ENCODE results near the gene CEP152. TPM values are rescaled to one million over a fixed set of nuclear protein-coding genes. Genes with fewer than 3 reads are reported as not detected.
A peak's percentile ranks its signal among the peaks of the same experiment; 100 is the strongest.
"Not testable (repeated sequence)": the region's sequence is repeated elsewhere in the genome, so short reads cannot be mapped to it uniquely, and the experiment has no call there.

The CEP152 gene
- total and polyA plus RNA-seq, 2 experiments from 2014 or later = 2.7 to 5.6 TPM

DNA sequence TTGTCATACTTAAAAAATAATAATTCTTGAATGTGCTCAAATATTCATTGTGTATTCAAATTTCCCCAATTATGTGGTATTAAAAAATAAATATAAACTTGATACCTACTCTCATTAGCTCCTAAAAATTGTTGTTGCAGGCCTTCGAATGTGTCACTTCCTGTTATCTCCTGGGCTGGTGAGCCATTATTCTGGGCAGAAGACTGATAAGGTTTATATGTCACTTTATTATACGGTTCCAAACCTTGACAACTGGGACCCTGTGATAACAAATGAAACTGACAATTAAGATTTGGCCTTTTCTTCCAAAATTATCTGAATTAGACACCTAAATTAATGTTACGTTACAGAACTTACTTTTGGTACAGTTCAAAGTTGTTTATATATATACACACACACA, 15.0 kb downstream of the CEP152 start:
- H3K4me1 ChIP-seq (ENCODE audit: low read depth) = no peaks in the 10 kb centered on the region
- H3K4me3 ChIP-seq = no peak overlapping the region
- TF ChIP-seq, protein P1, sequence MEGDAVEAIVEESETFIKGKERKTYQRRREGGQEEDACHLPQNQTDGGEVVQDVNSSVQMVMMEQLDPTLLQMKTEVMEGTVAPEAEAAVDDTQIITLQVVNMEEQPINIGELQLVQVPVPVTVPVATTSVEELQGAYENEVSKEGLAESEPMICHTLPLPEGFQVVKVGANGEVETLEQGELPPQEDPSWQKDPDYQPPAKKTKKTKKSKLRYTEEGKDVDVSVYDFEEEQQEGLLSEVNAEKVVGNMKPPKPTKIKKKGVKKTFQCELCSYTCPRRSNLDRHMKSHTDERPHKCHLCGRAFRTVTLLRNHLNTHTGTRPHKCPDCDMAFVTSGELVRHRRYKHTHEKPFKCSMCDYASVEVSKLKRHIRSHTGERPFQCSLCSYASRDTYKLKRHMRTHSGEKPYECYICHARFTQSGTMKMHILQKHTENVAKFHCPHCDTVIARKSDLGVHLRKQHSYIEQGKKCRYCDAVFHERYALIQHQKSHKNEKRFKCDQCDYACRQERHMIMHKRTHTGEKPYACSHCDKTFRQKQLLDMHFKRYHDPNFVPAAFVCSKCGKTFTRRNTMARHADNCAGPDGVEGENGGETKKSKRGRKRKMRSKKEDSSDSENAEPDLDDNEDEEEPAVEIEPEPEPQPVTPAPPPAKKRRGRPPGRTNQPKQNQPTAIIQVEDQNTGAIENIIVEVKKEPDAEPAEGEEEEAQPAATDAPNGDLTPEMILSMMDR (IDR thresholded peaks at IDR 0.05; ENCODE audit: low read depth, low read length) = no peak
- H3K27me3 ChIP-seq = no peaks in the 10 kb centered on the region
- no peaks in the 10 kb centered on the region for H3K9me3 ChIP-seq (ENCODE audit: low read depth)
- DNase-seq (ENCODE audit: low read depth in 1 of 2, low spot score in 1 of 2) = no peak
- H3K27ac ChIP-seq = no peak overlapping the region
- H3K36me3 ChIP-seq = no peaks in the 10 kb centered on the region

DNA sequence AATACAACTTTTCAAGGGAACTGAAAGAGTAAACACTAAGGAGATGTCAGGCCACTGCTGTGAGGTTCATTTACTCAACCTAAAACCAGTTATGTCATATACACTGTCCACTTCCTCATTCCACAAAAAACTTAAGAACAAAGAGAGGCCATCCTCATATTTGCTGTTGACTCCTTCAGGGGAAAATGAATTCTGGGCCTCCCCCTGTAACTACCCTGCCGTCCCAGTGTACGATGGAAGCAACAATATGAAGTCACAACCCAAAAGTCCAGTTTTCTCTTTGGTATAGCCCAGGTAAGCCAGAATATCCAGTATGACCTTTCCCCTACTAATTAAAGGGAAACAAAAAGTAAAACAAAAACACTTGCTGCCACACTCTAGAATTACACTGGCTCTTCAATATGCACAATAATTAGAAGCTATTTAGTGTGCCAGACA, 16.2 kb downstream of the CEP152 start:
- Histone ChIP-seq H3K27me3 (no peaks in the 10 kb centered on the region), H3K4me3 (no peak overlapping the region), H3K36me3 (no peaks in the 10 kb centered on the region), H3K9me3 (ENCODE audit: low read depth) (no peaks in the 10 kb centered on the region), H3K4me1 (ENCODE audit: low read depth) (no peaks in the 10 kb centered on the region), H3K27ac (no peak overlapping the region)
- TF ChIP-seq, protein P1 (IDR thresholded peaks at IDR 0.05; ENCODE audit: low read depth, low read length) = no peak
- DNase-seq (ENCODE audit: low read depth in 1 of 2, low spot score in 1 of 2) = peak in 1 of 2 donors; percentile 47

DNA sequence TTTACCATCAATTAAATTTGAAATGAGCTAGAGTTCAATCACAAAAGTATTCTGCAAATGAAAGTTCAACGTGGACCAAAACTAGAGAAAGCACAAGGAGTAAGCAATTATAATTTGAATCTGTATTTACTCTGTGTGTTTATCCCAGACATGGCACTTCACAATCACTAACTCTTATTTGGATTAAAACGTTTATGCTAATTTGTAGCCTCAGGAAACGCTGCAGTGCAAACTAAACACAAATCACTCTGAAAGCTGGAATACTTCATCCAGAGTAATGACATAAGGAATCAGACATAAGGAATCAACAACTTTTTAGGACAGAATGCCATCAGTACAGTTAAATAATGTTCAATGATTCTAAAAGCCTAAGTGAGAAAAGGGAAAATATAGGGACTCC, 18.5 kb downstream of the CEP152 start:
- H3K4me1 ChIP-seq (ENCODE audit: low read depth) = no peaks in the 10 kb centered on the region
- TF ChIP-seq, protein P1 (IDR thresholded peaks at IDR 0.05; ENCODE audit: low read depth, low read length) = no peak
- H3K27me3 ChIP-seq = no peaks in the 10 kb centered on the region
- H3K36me3 ChIP-seq = no peaks in the 10 kb centered on the region
- no peaks in the 10 kb centered on the region for H3K9me3 ChIP-seq (ENCODE audit: low read depth)
- H3K27ac ChIP-seq = no peak overlapping the region
- no peak for DNase-seq (ENCODE audit: low read depth in 1 of 2, low spot score in 1 of 2)
- H3K4me3 ChIP-seq = no peak overlapping the region

DNA sequence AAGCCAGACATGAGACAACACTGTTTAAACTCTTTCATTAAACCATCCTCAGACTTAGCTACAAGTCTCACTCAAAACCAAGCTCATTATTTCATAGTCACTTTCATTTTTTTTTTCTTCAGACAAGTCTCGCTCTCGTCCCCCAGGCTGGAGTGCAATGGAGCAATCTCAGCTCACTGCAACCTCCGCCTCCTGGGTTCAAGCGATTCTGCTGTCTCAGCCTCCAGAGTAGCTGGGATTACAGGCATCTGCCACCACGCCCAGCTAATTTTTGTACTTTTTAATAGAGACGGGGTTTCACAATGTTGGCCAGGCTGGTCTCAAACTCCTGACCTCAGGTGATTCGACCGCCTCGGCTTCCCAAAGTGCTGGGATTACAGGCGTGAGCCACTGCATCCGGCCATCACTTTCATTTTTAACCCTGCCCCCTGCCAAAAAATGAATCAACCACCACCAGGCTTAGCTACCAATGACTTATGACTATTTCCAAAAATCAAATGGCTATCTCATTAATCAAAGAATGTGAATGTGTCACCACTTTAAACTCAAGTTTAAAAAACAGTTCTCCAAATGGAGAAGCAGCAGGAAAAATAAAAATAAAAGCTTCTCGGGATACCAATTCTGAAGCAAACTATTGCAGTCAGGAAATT, 20.3 kb downstream of the CEP152 start:
- not testable (repeated sequence) for H3K4me1 ChIP-seq (ENCODE audit: low read depth); H3K36me3 ChIP-seq

DNA sequence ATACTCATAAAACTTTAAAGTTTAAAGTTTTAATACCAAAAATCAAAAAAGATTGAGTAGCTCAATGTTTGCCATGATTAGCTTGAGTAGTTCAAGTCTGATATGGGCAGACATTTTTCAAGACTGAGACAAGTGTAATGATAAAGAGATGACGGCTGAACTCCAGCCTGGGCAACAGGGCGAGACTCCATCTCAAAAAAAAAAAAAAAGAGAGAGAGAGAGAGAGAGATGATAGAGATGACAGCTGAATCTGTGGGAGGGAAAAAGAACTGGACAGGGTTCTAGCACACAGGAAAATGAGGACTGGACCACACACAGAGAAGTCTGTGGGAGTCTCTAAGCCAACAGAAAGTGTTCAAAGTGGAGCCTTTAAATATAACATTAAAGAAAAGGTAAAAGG, 25.2 kb downstream of the CEP152 start:
- Histone ChIP-seq H3K27me3 (no peaks in the 10 kb centered on the region), H3K9me3 (ENCODE audit: low read depth) (no peaks in the 10 kb centered on the region), H3K4me1 (ENCODE audit: low read depth) (no peaks in the 10 kb centered on the region), H3K27ac (no peak overlapping the region), H3K4me3 (no peak overlapping the region), H3K36me3 (no peaks in the 10 kb centered on the region)
- TF ChIP-seq, protein P1 (IDR thresholded peaks at IDR 0.05; ENCODE audit: low read depth, low read length) = no peak
- DNase-seq (ENCODE audit: low read depth in 1 of 2, low spot score in 1 of 2) = no peak

More for the DNA sequence above, 20.3 kb downstream of the CEP152 start:
- H3K27ac ChIP-seq; H3K27me3 ChIP-seq; H3K4me3 ChIP-seq; DNase-seq (ENCODE audit: low read depth in 1 of 2, low spot score in 1 of 2); H3K9me3 ChIP-seq (ENCODE audit: low read depth): not testable (repeated sequence)

DNA sequence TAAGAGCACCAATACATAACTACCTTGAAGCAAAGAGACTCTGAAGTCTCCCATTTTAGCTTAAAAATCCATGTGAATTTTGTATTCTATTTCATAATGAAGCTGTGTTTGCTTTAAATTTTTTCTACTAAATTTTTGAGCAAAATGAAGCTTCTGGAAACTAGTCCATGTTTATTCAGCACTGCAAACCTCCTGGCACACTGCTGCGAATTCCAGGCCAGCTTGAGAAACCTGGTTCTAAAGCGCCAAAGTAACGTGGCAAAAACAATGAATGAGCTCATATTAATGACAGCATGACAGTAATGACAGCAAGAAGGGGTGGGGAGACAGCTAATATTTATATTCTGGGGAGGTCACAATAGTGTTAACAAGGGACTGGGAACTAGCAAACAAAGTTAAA, 25.7 kb downstream of the CEP152 start:
- Histone ChIP-seq H3K27ac (no peak overlapping the region), H3K4me3 (no peak overlapping the region), H3K27me3 (no peaks in the 10 kb centered on the region), H3K36me3 (no peaks in the 10 kb centered on the region), H3K4me1 (ENCODE audit: low read depth) (no peaks in the 10 kb centered on the region), H3K9me3 (ENCODE audit: low read depth) (no peaks in the 10 kb centered on the region)
- TF ChIP-seq, protein P1 (IDR thresholded peaks at IDR 0.05; ENCODE audit: low read depth, low read length) = no peak
- no peak for DNase-seq (ENCODE audit: low read depth in 1 of 2, low spot score in 1 of 2)
